Measurements from ENCODE around the gene PPM1B.

DNA sequence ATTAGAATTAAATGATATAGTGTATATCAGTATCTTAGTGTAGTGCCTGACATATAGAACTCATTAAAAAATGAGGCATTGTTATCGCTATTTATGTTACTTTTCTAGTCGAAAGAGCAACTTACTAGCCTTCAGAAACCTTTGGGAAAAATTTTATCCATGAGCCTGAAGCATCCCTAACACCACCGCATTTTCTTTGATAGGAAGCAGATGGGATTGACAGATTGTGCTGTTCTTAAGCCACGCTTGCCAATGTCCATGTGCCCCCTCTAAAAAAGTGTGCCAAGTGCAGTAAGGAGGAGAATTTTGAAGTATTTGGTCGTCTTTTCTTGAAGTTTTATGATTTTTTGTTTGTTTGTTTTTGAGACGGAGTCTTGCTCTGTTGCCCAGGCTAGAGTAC, 29.1 kb downstream of the PPM1B start:
- TF ChIP-seq, protein P1, sequence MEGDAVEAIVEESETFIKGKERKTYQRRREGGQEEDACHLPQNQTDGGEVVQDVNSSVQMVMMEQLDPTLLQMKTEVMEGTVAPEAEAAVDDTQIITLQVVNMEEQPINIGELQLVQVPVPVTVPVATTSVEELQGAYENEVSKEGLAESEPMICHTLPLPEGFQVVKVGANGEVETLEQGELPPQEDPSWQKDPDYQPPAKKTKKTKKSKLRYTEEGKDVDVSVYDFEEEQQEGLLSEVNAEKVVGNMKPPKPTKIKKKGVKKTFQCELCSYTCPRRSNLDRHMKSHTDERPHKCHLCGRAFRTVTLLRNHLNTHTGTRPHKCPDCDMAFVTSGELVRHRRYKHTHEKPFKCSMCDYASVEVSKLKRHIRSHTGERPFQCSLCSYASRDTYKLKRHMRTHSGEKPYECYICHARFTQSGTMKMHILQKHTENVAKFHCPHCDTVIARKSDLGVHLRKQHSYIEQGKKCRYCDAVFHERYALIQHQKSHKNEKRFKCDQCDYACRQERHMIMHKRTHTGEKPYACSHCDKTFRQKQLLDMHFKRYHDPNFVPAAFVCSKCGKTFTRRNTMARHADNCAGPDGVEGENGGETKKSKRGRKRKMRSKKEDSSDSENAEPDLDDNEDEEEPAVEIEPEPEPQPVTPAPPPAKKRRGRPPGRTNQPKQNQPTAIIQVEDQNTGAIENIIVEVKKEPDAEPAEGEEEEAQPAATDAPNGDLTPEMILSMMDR (conservative IDR thresholded peaks at IDR 0.05; ENCODE audit: low read depth, low read length), result no peak
- TF ChIP-seq POLR2A (IDR thresholded peaks at IDR 0.05; ENCODE audit: low read depth, low read length), result no peak

All from IMR-90 (cell line).